Measurements from ENCODE around the gene DHH. TPM values are rescaled to one million over a fixed set of nuclear protein-coding genes. Genes with fewer than 3 reads are reported as not detected.
A peak's percentile ranks its signal among the peaks of the same experiment; 100 is the strongest.

The DHH gene
- total and polyA plus RNA-seq, 9 of the 15 experiments (the other 6 are each of a cell fraction or from before 2014, with no cell fraction given), result 0.07 to 2.6 (median 0.54) TPM

DNA sequence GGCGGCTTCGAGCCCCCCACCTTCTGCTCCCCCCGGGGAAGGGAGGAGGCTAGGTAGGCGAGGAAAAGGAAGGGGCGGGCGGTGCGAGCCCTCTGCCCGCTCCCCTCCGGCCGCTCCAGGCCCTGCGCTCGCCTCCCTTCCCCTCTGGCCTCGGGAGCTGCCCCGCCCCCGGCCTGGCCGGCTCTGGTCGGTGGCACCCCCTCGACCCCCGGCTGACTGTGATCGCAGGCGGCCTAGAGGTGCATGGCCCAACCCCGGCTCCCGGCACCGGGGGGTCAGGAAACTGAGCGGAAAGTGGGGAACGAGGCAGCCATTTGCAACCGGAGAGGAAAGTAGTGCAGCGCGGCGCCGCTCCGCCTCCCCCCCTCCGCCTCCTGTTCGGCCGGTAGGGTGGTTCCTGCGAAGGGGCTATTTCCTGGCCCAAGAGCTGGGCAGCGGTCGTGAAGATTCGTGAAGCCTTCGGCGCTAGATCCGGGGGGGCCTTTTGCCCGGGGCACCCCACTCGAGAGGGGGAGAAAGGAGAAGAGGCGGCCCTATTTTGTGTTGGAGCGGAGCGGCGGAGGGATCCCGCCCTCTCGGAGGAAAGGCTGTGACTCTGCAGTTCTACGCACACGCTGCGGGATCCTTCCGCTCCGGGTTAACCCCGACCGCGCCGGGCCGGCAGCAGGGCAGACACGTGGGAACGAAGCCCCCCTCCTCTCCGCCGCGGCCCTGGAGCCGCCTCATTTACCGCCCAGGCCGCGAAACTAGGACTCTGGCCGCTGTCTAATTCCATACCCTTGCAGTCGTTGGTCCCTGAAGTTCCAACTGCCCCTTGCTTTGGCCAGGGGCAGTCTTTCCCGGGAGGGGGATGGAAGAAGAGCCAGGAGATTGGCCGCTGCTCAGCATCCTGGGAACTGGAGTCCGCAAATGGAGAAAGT, 34.1 kb downstream of the DHH start, which contains the start of gene KMT2D (continued):
- no peak for TF ChIP-seq SP2 (IDR thresholded peaks at IDR 0.05; ENCODE audit: extremely low read depth, low read depth, low read length, poor library complexity, severe bottlenecking)
- TF ChIP-seq SIX5 (IDR thresholded peaks at IDR 0.05; ENCODE audit: borderline replicate concordance in 1 of 2, insufficient read depth in 1 of 2, low read depth in 1 of 2, low read length in 2 of 2), result no peak; a peak in 3 of 4 replicates
- TF ChIP-seq RBM25 (IDR thresholded peaks at IDR 0.05; ENCODE audit: low read depth, low read length, severe bottlenecking), result no peak
- no peak for TF ChIP-seq PCBP2 (IDR thresholded peaks at IDR 0.05; ENCODE audit: low read depth, low read length, poor library complexity, severe bottlenecking)
- TF ChIP-seq MTA3 (IDR thresholded peaks at IDR 0.05; ENCODE audit: borderline replicate concordance), result peak; percentile 94
- TF ChIP-seq FOXK2 (conservative IDR thresholded peaks at IDR 0.05 in 1 of 2, IDR thresholded peaks at IDR 0.05 in 1 of 2; ENCODE audit: low read depth in 2 of 2), result peak in 1 of 2 experiments; percentile 46; a peak in 2 of 4 replicates
- no peak for TF ChIP-seq BRF1 (IDR thresholded peaks at IDR 0.05; ENCODE audit: borderline replicate concordance, extremely low read depth, insufficient read length)
- TF ChIP-seq, protein P1, sequence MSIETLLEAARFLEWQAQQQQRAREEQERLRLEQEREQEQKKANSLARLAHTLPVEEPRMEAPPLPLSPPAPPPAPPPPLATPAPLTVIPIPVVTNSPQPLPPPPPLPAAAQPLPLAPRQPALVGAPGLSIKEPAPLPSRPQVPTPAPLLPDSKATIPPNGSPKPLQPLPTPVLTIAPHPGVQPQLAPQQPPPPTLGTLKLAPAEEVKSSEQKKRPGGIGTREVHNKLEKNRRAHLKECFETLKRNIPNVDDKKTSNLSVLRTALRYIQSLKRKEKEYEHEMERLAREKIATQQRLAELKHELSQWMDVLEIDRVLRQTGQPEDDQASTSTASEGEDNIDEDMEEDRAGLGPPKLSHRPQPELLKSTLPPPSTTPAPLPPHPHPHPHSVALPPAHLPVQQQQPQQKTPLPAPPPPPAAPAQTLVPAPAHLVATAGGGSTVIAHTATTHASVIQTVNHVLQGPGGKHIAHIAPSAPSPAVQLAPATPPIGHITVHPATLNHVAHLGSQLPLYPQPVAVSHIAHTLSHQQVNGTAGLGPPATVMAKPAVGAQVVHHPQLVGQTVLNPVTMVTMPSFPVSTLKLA (conservative IDR thresholded peaks at IDR 0.05), result peak; percentile 99
- TF ChIP-seq FOXA3 (CRISPR knock-in tag; conservative IDR thresholded peaks at IDR 0.05 in 1 of 2, IDR thresholded peaks at IDR 0.05 in 1 of 2), result peak in 1 of 2 experiments; percentile 22; a peak in 1 of 4 replicates
- no peak; the same call in 1 of the 2 replicates for TF ChIP-seq RHOXF2B (CRISPR knock-in tag; conservative IDR thresholded peaks at IDR 0.05)
- no peak for TF ChIP-seq KAT2B (IDR thresholded peaks at IDR 0.05; ENCODE audit: low read depth, low read length)
- TF ChIP-seq RFX7 (CRISPR knock-in tag; IDR thresholded peaks at IDR 0.05), result no peak
- TF ChIP-seq, protein P2, sequence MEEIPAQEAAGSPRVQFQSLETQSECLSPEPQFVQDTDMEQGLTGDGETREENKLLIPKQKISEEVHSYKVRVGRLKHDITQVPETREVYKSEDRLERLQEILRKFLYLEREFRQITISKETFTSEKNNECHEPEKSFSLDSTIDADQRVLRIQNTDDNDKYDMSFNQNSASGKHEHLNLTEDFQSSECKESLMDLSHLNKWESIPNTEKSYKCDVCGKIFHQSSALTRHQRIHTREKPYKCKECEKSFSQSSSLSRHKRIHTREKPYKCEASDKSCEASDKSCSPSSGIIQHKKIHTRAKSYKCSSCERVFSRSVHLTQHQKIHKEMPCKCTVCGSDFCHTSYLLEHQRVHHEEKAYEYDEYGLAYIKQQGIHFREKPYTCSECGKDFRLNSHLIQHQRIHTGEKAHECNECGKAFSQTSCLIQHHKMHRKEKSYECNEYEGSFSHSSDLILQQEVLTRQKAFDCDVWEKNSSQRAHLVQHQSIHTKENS (CRISPR knock-in tag; IDR thresholded peaks at IDR 0.05), result no peak
- TF ChIP-seq ZNF239 (CRISPR knock-in tag; IDR thresholded peaks at IDR 0.05), result no peak
- TF ChIP-seq PHB2 (IDR thresholded peaks at IDR 0.05; ENCODE audit: low read depth), result no peak
- no peak for TF ChIP-seq PTRF (tag; IDR thresholded peaks at IDR 0.05)
- TF ChIP-seq SRSF9 (IDR thresholded peaks at IDR 0.05; ENCODE audit: borderline replicate concordance, low read depth, low read length), result no peak
- TF ChIP-seq, protein P3, sequence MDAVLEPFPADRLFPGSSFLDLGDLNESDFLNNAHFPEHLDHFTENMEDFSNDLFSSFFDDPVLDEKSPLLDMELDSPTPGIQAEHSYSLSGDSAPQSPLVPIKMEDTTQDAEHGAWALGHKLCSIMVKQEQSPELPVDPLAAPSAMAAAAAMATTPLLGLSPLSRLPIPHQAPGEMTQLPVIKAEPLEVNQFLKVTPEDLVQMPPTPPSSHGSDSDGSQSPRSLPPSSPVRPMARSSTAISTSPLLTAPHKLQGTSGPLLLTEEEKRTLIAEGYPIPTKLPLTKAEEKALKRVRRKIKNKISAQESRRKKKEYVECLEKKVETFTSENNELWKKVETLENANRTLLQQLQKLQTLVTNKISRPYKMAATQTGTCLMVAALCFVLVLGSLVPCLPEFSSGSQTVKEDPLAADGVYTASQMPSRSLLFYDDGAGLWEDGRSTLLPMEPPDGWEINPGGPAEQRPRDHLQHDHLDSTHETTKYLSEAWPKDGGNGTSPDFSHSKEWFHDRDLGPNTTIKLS (IDR thresholded peaks at IDR 0.05; ENCODE audit: borderline replicate concordance, low read depth), result peak; percentile 93
- TF ChIP-seq RBM22 (IDR thresholded peaks at IDR 0.05; ENCODE audit: low read depth, low read length, poor library complexity, severe bottlenecking), result peak; percentile 82
- peak; percentile 81 for TF ChIP-seq MBD2 (IDR thresholded peaks at IDR 0.05; ENCODE audit: borderline replicate concordance, low read depth)
- TF ChIP-seq, protein P4, sequence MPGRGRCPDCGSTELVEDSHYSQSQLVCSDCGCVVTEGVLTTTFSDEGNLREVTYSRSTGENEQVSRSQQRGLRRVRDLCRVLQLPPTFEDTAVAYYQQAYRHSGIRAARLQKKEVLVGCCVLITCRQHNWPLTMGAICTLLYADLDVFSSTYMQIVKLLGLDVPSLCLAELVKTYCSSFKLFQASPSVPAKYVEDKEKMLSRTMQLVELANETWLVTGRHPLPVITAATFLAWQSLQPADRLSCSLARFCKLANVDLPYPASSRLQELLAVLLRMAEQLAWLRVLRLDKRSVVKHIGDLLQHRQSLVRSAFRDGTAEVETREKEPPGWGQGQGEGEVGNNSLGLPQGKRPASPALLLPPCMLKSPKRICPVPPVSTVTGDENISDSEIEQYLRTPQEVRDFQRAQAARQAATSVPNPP (IDR thresholded peaks at IDR 0.05; ENCODE audit: borderline replicate concordance, insufficient read depth, insufficient read length), result no peak
